Spleen (tissue), 7 donors: ENCODE measurements around the gene OXT.

ENCODE experiments used
- CTCF ChIP-seq, 11 experiments: fragments of 200-600 bp in 7 of 11; fragments of 450-650 bp in 4 of 11; sonication (generic) in 4 of 11; IDR thresholded peaks in 8 of 11; conservative IDR thresholded peaks in 3 of 11; 1 replicate in 7 of 11; 2 replicates in 4 of 11; pipeline versions ENCODE4 v1.4.0 to v1.8.0; 2016 to 2021; ENCODE audit warnings: antibody characterized with exemption in 11 of 11, inconsistent platforms in 4 of 11, mild to moderate bottlenecking in 1 of 11
- POLR2A ChIP-seq, 3 donors: fragments of 450-650 bp; IDR thresholded peaks; one replicate each; pipeline ENCODE4 v1.5.1; 2017; ENCODE audit warnings: antibody characterized with exemption in 3 of 3, mild to moderate bottlenecking in 1 of 3
- POLR2AphosphoS5 ChIP-seq, 3 donors: sonication (generic); formaldehyde crosslinking; IDR thresholded peaks; one replicate each; pipeline ENCODE4 v1.5.1; 2017; ENCODE audit warnings: antibody characterized with exemption in 3 of 3
- donor health status: DM: no; HTN: no; CAD: no; lungs with moderate emphysema.
- donor health status: DM: no; HTN: no; CAD: no.
- donor health status: DM: no; HTN: no; CAD: no.

GRCh38 chr20:3044336-3044965 lies 27.0 kb upstream of the OXT start:
- no peak for TF ChIP-seq CTCF (IDR thresholded peaks at IDR 0.05 in 8 of 11, conservative IDR thresholded peaks at IDR 0.05 in 3 of 11)
- no peak for TF ChIP-seq POLR2A (IDR thresholded peaks at IDR 0.05)
- peak in 2 of 3 donors; percentile 15 to 48 for TF ChIP-seq POLR2AphosphoS5 (IDR thresholded peaks at IDR 0.05)
